Cardiac muscle cell (in vitro differentiated cells and primary cell): ENCODE data around the gene C8A. TPM values are rescaled to one million over a fixed set of nuclear protein-coding genes. Genes with fewer than 3 reads are reported as not detected.

Experiments
- DNase-seq, 2 donors: peaks; one replicate each; pipeline versions ENCODE4 v3.0.0 to v3.0.0-alpha.2; 2010 to 2017; ENCODE audit warnings: low read depth in 1 of 2, low spot score in 1 of 2
- H3K27ac ChIP-seq: fragments of 200-600 bp; sonication (generic); 2 replicates; pipeline ENCODE4 v1.5.1; 2016
- H3K27me3 ChIP-seq: fragments of 200-600 bp; sonication (generic); 2 replicates; pipeline ENCODE4 v1.6.0; 2016; ENCODE audit warnings: control low read depth
- H3K36me3 ChIP-seq: fragments of 200-600 bp; sonication (generic); 2 replicates; pipeline ENCODE4 v1.5.1; 2016; ENCODE audit warnings: control low read depth
- H3K4me1 ChIP-seq: fragments of 200-600 bp; sonication (generic); 2 replicates; pipeline ENCODE4 v1.8.1; 2017; ENCODE audit warnings: low read depth, mild to moderate bottlenecking, mixed run types
- H3K4me3 ChIP-seq: fragments of 200-600 bp; sonication (generic); 2 replicates; pipeline ENCODE4 v1.5.1; 2016; ENCODE audit warnings: mild to moderate bottlenecking
- H3K9me3 ChIP-seq: fragments of 200-600 bp; sonication (generic); 2 replicates; pipeline ENCODE4 v1.5.1; 2017; ENCODE audit warnings: low read depth, mild to moderate bottlenecking, control low read depth
- CTCF ChIP-seq: IDR thresholded peaks from 2 replicates; pipeline ENCODE4 v1.5.1; 2012; ENCODE audit warnings: low read depth, mild to moderate bottlenecking, low read length
- polyA plus RNA-seq: library from polyadenylated mRNA; unstranded; fragments of >200 nt; fragmentation: Nextera tagmentation; extraction: Ambion mirVana; gene quantifications from 2 replicates; pipeline ENCODE4 v1.2.1, GENCODE V29; 2016
- total RNA-seq: library from RNA; depleted of rRNA; stranded (reverse); fragments of >200 nt; gene quantifications from 2 replicates; pipeline ENCODE4 v1.2.3, GENCODE V29; 2016

The C8A gene
- total and polyA plus RNA-seq, 2 experiments from 2014 or later = not detected

GRCh38 chr1:56916630-56917029 lies 62.0 kb downstream of the C8A start:
- no peak for TF ChIP-seq CTCF
- DNase-seq = no peak

GRCh38 chr1:56917356-56917755 lies 62.8 kb downstream of the C8A start:
- Histone ChIP-seq H3K4me1 (no peaks in the 10 kb centered on the region), H3K4me3 (no peak overlapping the region), H3K9me3 (no peaks in the 10 kb centered on the region), H3K36me3 (no peaks in the 10 kb centered on the region), H3K27ac (no peak overlapping the region), H3K27me3 (no peaks in the 10 kb centered on the region)
- TF ChIP-seq CTCF = no peak
- no peak for DNase-seq

More at GRCh38 chr1:56916630-56917029, 62.0 kb downstream of the C8A start:
- Histone ChIP-seq H3K9me3 (no peaks in the 10 kb centered on the region), H3K4me3 (no peak overlapping the region), H3K27me3 (no peaks in the 10 kb centered on the region), H3K4me1 (no peaks in the 10 kb centered on the region), H3K36me3 (no peaks in the 10 kb centered on the region), H3K27ac (no peak overlapping the region)

- no peak for TF ChIP-seq CTCF
- Histone ChIP-seq H3K27ac (no peak overlapping the region), H3K4me1 (no peaks in the 10 kb centered on the region), H3K27me3 (no peaks in the 10 kb centered on the region), H3K9me3 (no peaks in the 10 kb centered on the region), H3K4me3 (no peak overlapping the region), H3K36me3 (no peaks in the 10 kb centered on the region)
- peak in 1 of 2 donors; percentile 78 for DNase-seq
Measured at GRCh38 chr1:56920591-56921001, 66.0 kb downstream of the C8A start.

- Histone ChIP-seq H3K36me3 (no peaks in the 10 kb centered on the region), H3K4me3 (no peak overlapping the region), H3K27me3 (no peaks in the 10 kb centered on the region), H3K27ac (no peak overlapping the region), H3K4me1 (no peaks in the 10 kb centered on the region), H3K9me3 (no peaks in the 10 kb centered on the region)
- no peak for TF ChIP-seq CTCF
- peak in 1 of 2 donors; percentile 65 for DNase-seq
Measured at GRCh38 chr1:56921479-56921878, 66.9 kb downstream of the C8A start.

GRCh38 chr1:56922070-56922469 lies 67.5 kb downstream of the C8A start:
- Histone ChIP-seq H3K4me3 (no peak overlapping the region), H3K36me3 (no peaks in the 10 kb centered on the region), H3K4me1 (no peaks in the 10 kb centered on the region), H3K27me3 (no peaks in the 10 kb centered on the region), H3K9me3 (no peaks in the 10 kb centered on the region), H3K27ac (no peak overlapping the region)
- no peak for DNase-seq
- no peak for TF ChIP-seq CTCF

GRCh38 chr1:56922507-56922906 lies 67.9 kb downstream of the C8A start:
- Histone ChIP-seq H3K9me3 (no peaks in the 10 kb centered on the region), H3K4me1 (no peaks in the 10 kb centered on the region), H3K27ac (no peak overlapping the region), H3K4me3 (no peak overlapping the region), H3K27me3 (no peaks in the 10 kb centered on the region), H3K36me3 (no peaks in the 10 kb centered on the region)
- DNase-seq = no peak
- TF ChIP-seq CTCF = no peak
